ENCODE measurements around the gene C8B.

The C8B gene

DNA sequence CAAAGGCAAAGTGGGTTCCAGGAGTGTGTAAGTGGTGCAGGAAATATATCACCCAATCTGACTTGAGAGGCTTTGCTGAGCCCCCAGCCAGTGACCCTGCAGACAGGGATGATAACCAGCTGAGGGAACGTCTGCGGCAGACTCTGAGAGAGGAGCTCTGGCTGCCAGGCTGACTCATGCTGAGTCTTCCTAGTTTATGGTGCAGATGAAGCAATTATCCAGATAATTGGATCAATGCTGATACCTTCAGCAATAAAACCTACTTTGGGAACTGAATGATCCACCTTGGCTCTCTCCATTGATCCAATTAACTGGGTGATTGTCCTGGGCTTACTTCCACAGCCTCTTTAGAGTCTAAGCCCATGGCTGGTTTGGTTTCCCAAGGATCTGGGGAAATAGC, 7.3 kb downstream of the C8B start:
- H3K36me3 ChIP-seq (ENCODE audit: control insufficient read depth in 2 of 2, insufficient read depth in 2 of 2, low read length in 2 of 2) = no peaks in the 10 kb centered on the region
- H3K4me3 ChIP-seq (ENCODE audit: low read length in 2 of 2) = no peak overlapping the region
- H3K27ac ChIP-seq (ENCODE audit: low read depth in 2 of 2, low read length in 2 of 2) = no peak overlapping the region

GRCh38 chr1:56957931-56958330, 7.9 kb downstream of the C8B start:
- no peak overlapping the region for H3K4me3 ChIP-seq (ENCODE audit: low read length in 2 of 2)
- no peak overlapping the region for H3K27ac ChIP-seq (ENCODE audit: low read depth in 2 of 2, low read length in 2 of 2)
- no peaks in the 10 kb centered on the region for H3K36me3 ChIP-seq (ENCODE audit: control insufficient read depth in 2 of 2, insufficient read depth in 2 of 2, low read length in 2 of 2)
- H3K27me3 ChIP-seq (ENCODE audit: control insufficient read depth in 2 of 2, insufficient read depth in 2 of 2, low read length in 2 of 2) = no peaks in the 10 kb centered on the region
- no peak overlapping the region for H3K9ac ChIP-seq (ENCODE audit: low read depth in 1 of 2, low read length in 2 of 2)
- H3K9me3 ChIP-seq (ENCODE audit: control insufficient read depth in 2 of 2, low read length in 2 of 2) = no peaks in the 10 kb centered on the region
- no peaks in the 10 kb centered on the region for H3K4me1 ChIP-seq (ENCODE audit: control insufficient read depth in 2 of 2, insufficient read depth in 2 of 2, low read length in 2 of 2)

More for the DNA sequence above, 7.3 kb downstream of the C8B start:
- Histone ChIP-seq H3K27me3 (ENCODE audit: control insufficient read depth in 2 of 2, insufficient read depth in 2 of 2, low read length in 2 of 2) (no peaks in the 10 kb centered on the region), H3K4me1 (ENCODE audit: control insufficient read depth in 2 of 2, insufficient read depth in 2 of 2, low read length in 2 of 2) (no peaks in the 10 kb centered on the region), H3K9me3 (ENCODE audit: control insufficient read depth in 2 of 2, low read length in 2 of 2) (no peaks in the 10 kb centered on the region), H3K9ac (ENCODE audit: low read depth in 1 of 2, low read length in 2 of 2) (no peak overlapping the region)

- Histone ChIP-seq H3K36me3 (ENCODE audit: control insufficient read depth in 2 of 2, insufficient read depth in 2 of 2, low read length in 2 of 2) (no peaks in the 10 kb centered on the region), H3K27ac (ENCODE audit: low read depth in 2 of 2, low read length in 2 of 2) (no peak overlapping the region), H3K9me3 (ENCODE audit: control insufficient read depth in 2 of 2, low read length in 2 of 2) (no peaks in the 10 kb centered on the region), H3K27me3 (ENCODE audit: control insufficient read depth in 2 of 2, insufficient read depth in 2 of 2, low read length in 2 of 2) (no peaks in the 10 kb centered on the region), H3K9ac (ENCODE audit: low read depth in 1 of 2, low read length in 2 of 2) (no peak overlapping the region), H3K4me3 (ENCODE audit: low read length in 2 of 2) (no peak overlapping the region), H3K4me1 (ENCODE audit: control insufficient read depth in 2 of 2, insufficient read depth in 2 of 2, low read length in 2 of 2) (no peaks in the 10 kb centered on the region)
Observed at GRCh38 chr1:56954664-56955063, 11.2 kb downstream of the C8B start.

GRCh38 chr1:56953386-56953785, 12.4 kb downstream of the C8B start:
- H3K9ac ChIP-seq (ENCODE audit: low read depth in 1 of 2, low read length in 2 of 2) = no peak overlapping the region
- H3K27ac ChIP-seq (ENCODE audit: low read depth in 2 of 2, low read length in 2 of 2) = no peak overlapping the region
- H3K4me1 ChIP-seq (ENCODE audit: control insufficient read depth in 2 of 2, insufficient read depth in 2 of 2, low read length in 2 of 2) = no peaks in the 10 kb centered on the region
- H3K27me3 ChIP-seq (ENCODE audit: control insufficient read depth in 2 of 2, insufficient read depth in 2 of 2, low read length in 2 of 2) = no peaks in the 10 kb centered on the region
- H3K36me3 ChIP-seq (ENCODE audit: control insufficient read depth in 2 of 2, insufficient read depth in 2 of 2, low read length in 2 of 2) = no peaks in the 10 kb centered on the region
- no peaks in the 10 kb centered on the region for H3K9me3 ChIP-seq (ENCODE audit: control insufficient read depth in 2 of 2, low read length in 2 of 2)
- H3K4me3 ChIP-seq (ENCODE audit: low read length in 2 of 2) = no peak overlapping the region

GRCh38 chr1:56952501-56952900, 13.3 kb downstream of the C8B start:
- no peaks in the 10 kb centered on the region for H3K9me3 ChIP-seq (ENCODE audit: control insufficient read depth in 2 of 2, low read length in 2 of 2)
- H3K36me3 ChIP-seq (ENCODE audit: control insufficient read depth in 2 of 2, insufficient read depth in 2 of 2, low read length in 2 of 2) = no peaks in the 10 kb centered on the region
- H3K27ac ChIP-seq (ENCODE audit: low read depth in 2 of 2, low read length in 2 of 2) = no peak overlapping the region
- H3K27me3 ChIP-seq (ENCODE audit: control insufficient read depth in 2 of 2, insufficient read depth in 2 of 2, low read length in 2 of 2) = no peaks in the 10 kb centered on the region
- no peak overlapping the region for H3K9ac ChIP-seq (ENCODE audit: low read depth in 1 of 2, low read length in 2 of 2)
- H3K4me1 ChIP-seq (ENCODE audit: control insufficient read depth in 2 of 2, insufficient read depth in 2 of 2, low read length in 2 of 2) = no peaks in the 10 kb centered on the region
- H3K4me3 ChIP-seq (ENCODE audit: low read length in 2 of 2) = no peak overlapping the region

DNA sequence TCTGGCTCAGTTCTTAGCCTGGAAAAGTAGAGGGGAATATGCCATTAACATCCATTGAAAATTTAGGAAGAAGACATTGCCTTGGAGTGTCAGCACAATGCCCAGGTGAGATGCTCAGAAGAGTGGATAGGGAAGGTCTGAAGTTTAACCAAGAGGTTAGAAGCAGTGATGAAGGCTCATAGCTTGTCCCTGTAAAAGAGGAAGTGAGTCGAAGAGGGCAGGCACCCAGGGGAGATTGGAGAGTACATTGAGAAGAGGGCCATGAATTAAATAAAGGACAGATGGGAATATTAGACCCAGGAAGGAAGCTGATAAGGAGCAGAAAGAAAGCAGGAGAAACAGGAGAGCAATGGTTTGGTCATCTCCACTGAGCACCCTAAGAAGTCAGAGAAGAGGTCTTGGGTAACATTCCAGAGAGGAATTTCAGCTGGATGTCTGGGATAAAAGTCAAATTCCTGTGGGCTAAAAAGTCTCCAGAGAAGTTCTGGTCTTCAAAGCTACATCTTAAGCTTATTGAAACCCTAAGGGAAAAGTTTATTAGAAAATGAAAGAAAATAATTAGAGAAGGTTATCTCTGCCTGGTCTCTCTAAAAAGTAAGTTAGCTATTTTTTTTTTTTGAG, 17.3 kb downstream of the C8B start:
- no peaks in the 10 kb centered on the region for H3K4me1 ChIP-seq (ENCODE audit: control insufficient read depth in 2 of 2, insufficient read depth in 2 of 2, low read length in 2 of 2)
- H3K27ac ChIP-seq (ENCODE audit: low read depth in 2 of 2, low read length in 2 of 2) = no peak overlapping the region
- H3K36me3 ChIP-seq (ENCODE audit: control insufficient read depth in 2 of 2, insufficient read depth in 2 of 2, low read length in 2 of 2) = no peaks in the 10 kb centered on the region
- H3K9ac ChIP-seq (ENCODE audit: low read depth in 1 of 2, low read length in 2 of 2) = no peak overlapping the region
- H3K4me3 ChIP-seq (ENCODE audit: low read length in 2 of 2) = no peak overlapping the region
- H3K27me3 ChIP-seq (ENCODE audit: control insufficient read depth in 2 of 2, insufficient read depth in 2 of 2, low read length in 2 of 2) = no peaks in the 10 kb centered on the region
- H3K9me3 ChIP-seq (ENCODE audit: control insufficient read depth in 2 of 2, low read length in 2 of 2) = no peaks in the 10 kb centered on the region

- Histone ChIP-seq H3K27ac (ENCODE audit: low read depth in 2 of 2, low read length in 2 of 2) (no peak overlapping the region), H3K9ac (ENCODE audit: low read depth in 1 of 2, low read length in 2 of 2) (no peak overlapping the region), H3K4me3 (ENCODE audit: low read length in 2 of 2) (no peak overlapping the region), H3K36me3 (ENCODE audit: control insufficient read depth in 2 of 2, insufficient read depth in 2 of 2, low read length in 2 of 2) (no peaks in the 10 kb centered on the region), H3K9me3 (ENCODE audit: control insufficient read depth in 2 of 2, low read length in 2 of 2) (no peaks in the 10 kb centered on the region), H3K4me1 (ENCODE audit: control insufficient read depth in 2 of 2, insufficient read depth in 2 of 2, low read length in 2 of 2) (no peaks in the 10 kb centered on the region), H3K27me3 (ENCODE audit: control insufficient read depth in 2 of 2, insufficient read depth in 2 of 2, low read length in 2 of 2) (no peaks in the 10 kb centered on the region)
Observed at GRCh38 chr1:56940039-56940438, 25.8 kb downstream of the C8B start.

DNA sequence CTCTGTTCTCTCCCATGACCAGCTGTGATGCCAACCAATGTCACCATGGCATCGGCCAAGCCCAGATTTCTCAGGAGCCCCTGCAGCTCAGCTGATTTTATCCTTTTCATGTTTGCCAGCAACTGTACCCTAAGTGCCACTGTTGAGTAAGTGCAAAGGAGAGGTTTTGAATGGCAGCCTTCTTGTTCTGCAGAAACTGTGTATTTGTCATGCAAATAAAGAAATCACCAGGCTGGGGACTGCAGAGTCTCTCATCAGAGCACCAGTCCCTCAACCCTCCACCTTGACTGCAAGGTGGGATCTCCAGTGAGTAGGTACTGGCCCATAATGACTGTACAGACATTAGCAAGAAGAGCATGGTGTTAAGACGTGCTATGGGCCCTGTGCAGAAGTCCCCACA, 26.6 kb downstream of the C8B start:
- no peaks in the 10 kb centered on the region for H3K36me3 ChIP-seq (ENCODE audit: control insufficient read depth in 2 of 2, insufficient read depth in 2 of 2, low read length in 2 of 2)
- no peaks in the 10 kb centered on the region for H3K27me3 ChIP-seq (ENCODE audit: control insufficient read depth in 2 of 2, insufficient read depth in 2 of 2, low read length in 2 of 2)
- no peak overlapping the region for H3K4me3 ChIP-seq (ENCODE audit: low read length in 2 of 2)
- no peak overlapping the region for H3K9ac ChIP-seq (ENCODE audit: low read depth in 1 of 2, low read length in 2 of 2)
- H3K9me3 ChIP-seq (ENCODE audit: control insufficient read depth in 2 of 2, low read length in 2 of 2) = no peaks in the 10 kb centered on the region
- no peaks in the 10 kb centered on the region for H3K4me1 ChIP-seq (ENCODE audit: control insufficient read depth in 2 of 2, insufficient read depth in 2 of 2, low read length in 2 of 2)
- H3K27ac ChIP-seq (ENCODE audit: low read depth in 2 of 2, low read length in 2 of 2) = no peak overlapping the region

GRCh38 chr1:56938646-56939045, 27.2 kb downstream of the C8B start:
- Histone ChIP-seq H3K27ac (ENCODE audit: low read depth in 2 of 2, low read length in 2 of 2) (no peak overlapping the region), H3K9me3 (ENCODE audit: control insufficient read depth in 2 of 2, low read length in 2 of 2) (no peaks in the 10 kb centered on the region), H3K27me3 (ENCODE audit: control insufficient read depth in 2 of 2, insufficient read depth in 2 of 2, low read length in 2 of 2) (no peaks in the 10 kb centered on the region), H3K4me1 (ENCODE audit: control insufficient read depth in 2 of 2, insufficient read depth in 2 of 2, low read length in 2 of 2) (no peaks in the 10 kb centered on the region), H3K9ac (ENCODE audit: low read depth in 1 of 2, low read length in 2 of 2) (no peak overlapping the region), H3K36me3 (ENCODE audit: control insufficient read depth in 2 of 2, insufficient read depth in 2 of 2, low read length in 2 of 2) (no peaks in the 10 kb centered on the region), H3K4me3 (ENCODE audit: low read length in 2 of 2) (no peak overlapping the region)

DNA sequence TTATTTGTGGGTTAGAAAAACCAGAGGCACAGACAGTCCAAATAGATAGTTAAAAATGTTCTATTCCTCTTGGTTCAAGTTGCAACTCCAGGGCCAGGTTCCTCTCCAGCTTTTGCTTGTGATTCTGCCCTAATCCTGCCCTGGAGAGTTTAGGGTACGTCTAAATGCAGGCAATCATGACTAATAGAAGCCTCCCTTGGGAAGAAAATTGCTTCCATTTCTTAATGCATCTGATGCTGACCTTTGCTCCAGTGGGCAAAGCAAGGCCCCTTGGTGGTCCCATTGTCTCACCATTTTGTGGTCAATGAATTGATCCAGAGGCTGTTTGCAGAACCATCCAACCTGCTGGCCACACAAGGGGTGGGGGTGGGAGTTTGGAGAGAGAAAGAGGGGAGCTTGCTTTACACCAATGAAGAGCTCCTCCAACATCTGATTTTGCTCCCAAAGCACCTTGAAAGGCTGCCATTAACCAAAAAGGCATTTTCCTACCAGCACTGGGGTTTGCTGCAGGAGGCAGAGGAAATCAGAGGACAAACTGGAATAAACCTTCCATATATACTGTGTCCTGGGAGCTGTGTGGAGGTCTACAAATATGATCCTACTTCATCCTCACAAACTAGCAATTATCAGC, 31.3 kb downstream of the C8B start:
- Histone ChIP-seq H3K36me3 (ENCODE audit: control insufficient read depth in 2 of 2, insufficient read depth in 2 of 2, low read length in 2 of 2) (no peaks in the 10 kb centered on the region), H3K9ac (ENCODE audit: low read depth in 1 of 2, low read length in 2 of 2) (no peak overlapping the region), H3K4me3 (ENCODE audit: low read length in 2 of 2) (no peak overlapping the region), H3K4me1 (ENCODE audit: control insufficient read depth in 2 of 2, insufficient read depth in 2 of 2, low read length in 2 of 2) (no peaks in the 10 kb centered on the region), H3K9me3 (ENCODE audit: control insufficient read depth in 2 of 2, low read length in 2 of 2) (no peaks in the 10 kb centered on the region), H3K27ac (ENCODE audit: low read depth in 2 of 2, low read length in 2 of 2) (no peak overlapping the region), H3K27me3 (ENCODE audit: control insufficient read depth in 2 of 2, insufficient read depth in 2 of 2, low read length in 2 of 2) (no peaks in the 10 kb centered on the region)
